K562 (cell line): Measurements from ENCODE around the gene IGDCC3. TPM values are rescaled to one million over a fixed set of nuclear protein-coding genes. Genes with fewer than 3 reads are reported as not detected.

Source experiments
- ATAC-seq: fragments of 200-7000 bp; cut with Tn5 transposase; 3 replicates; pipeline ENCODE4 v1.9.1; 2020; ENCODE audit warnings: moderate library complexity
- BruUV-seq: library from RNA; stranded (reverse); fragments of 400-500 nt; replicated peaks from 2 replicates; lab custom pipeline; 2021; lab: Mats Ljungman, UMichigan
- CTCF ChIA-PET: fragments of 300-600 bp; formaldehyde crosslinking; extraction: SDS; loops from one replicate; lab custom pipeline; 2021; ENCODE audit warnings: low intra/inter-chr PET ratio; lab: Yijun Ruan, JAX
- POLR2A ChIA-PET: fragments of 300-600, 350-650 bp; sonication (Branson Sonifier 250); formaldehyde crosslinking; extraction: SDS; loops from one replicate; lab custom pipeline; 2021; ENCODE audit warnings: antibody characterized with exemption, inconsistent platforms; lab: Yijun Ruan, JAX
- DNase-seq, 4 experiments: peaks; one replicate each; pipeline versions ENCODE4 v3.0.0 to v3.0.0-alpha.2; 2011 to 2018; ENCODE audit warnings: low spot score in 3 of 4, mixed read lengths in 3 of 4; ENCODE audit errors: extremely low read depth in 1 of 4
- FAIRE-seq: peaks from 2 replicates; lab custom pipeline; 2011; peaks lifted over from hg19 to GRCh38; lab: Jason Lieb, UNC
- H2AFZ ChIP-seq: 2 replicates; pipeline ENCODE4 v1.6.0; 2011; ENCODE audit warnings: low read depth, low read length, control low read depth, inconsistent platforms
- H3K27ac ChIP-seq: fragments of 200-600 bp; 3 replicates; pipeline ENCODE4 v1.8.0; 2011; ENCODE audit warnings: low read depth, mild to moderate bottlenecking, control low read depth, inconsistent platforms, low read length, moderate library complexity, mixed read lengths; ENCODE audit errors: extremely low read depth
- H3K27me3 ChIP-seq, 2 experiments: fragments of 300-600 bp in 1 of 2; 2 replicates in 1 of 2; 3 replicates in 1 of 2; pipeline versions ENCODE4 v1.6.0 to v1.8.0; 2011; ENCODE audit warnings: inconsistent platforms in 2 of 2, low read length in 2 of 2, mild to moderate bottlenecking in 1 of 2, mixed read lengths in 1 of 2, moderate library complexity in 1 of 2; ENCODE audit not compliant: control insufficient read depth in 2 of 2, insufficient read depth in 2 of 2
- H3K36me3 ChIP-seq: fragments of 300-600 bp; 3 replicates; pipeline ENCODE4 v1.8.0; 2011; ENCODE audit warnings: mild to moderate bottlenecking, low read length, inconsistent platforms; ENCODE audit not compliant: control insufficient read depth, insufficient read depth
- H3K4me1 ChIP-seq, 2 experiments: fragments of 200-600 bp in 1 of 2; replicated peaks in 1 of 2; 2 replicates in 1 of 2; 3 replicates in 1 of 2; pipeline versions ENCODE4 v1.5.1 to v1.8.0; 2011; ENCODE audit warnings: inconsistent platforms in 2 of 2, low read length in 2 of 2, mild to moderate bottlenecking in 1 of 2, mixed read lengths in 1 of 2, moderate library complexity in 1 of 2; ENCODE audit not compliant: control insufficient read depth in 2 of 2, insufficient read depth in 2 of 2
- H3K4me2 ChIP-seq: 2 replicates; pipeline ENCODE4 v1.6.1; 2011; ENCODE audit warnings: low read length, control low read depth, inconsistent platforms, mixed read lengths; ENCODE audit not compliant: insufficient read depth
- H3K4me3 ChIP-seq: fragments of 200-600 bp; sonication (generic), shearing (Covaris generic); 2 replicates; pipeline ENCODE4 v1.5.1; 2016; ENCODE audit warnings: control low read depth, inconsistent platforms
- H3K79me2 ChIP-seq: fragments of 200-600 bp; 3 replicates; pipeline ENCODE4 v1.8.0; 2011; ENCODE audit warnings: low read length, inconsistent platforms; ENCODE audit not compliant: control insufficient read depth, insufficient read depth
- H3K9ac ChIP-seq, 2 experiments: 2 replicates each; pipeline versions ENCODE4 v1.6.0 to v1.6.1; 2011; ENCODE audit warnings: low read depth in 2 of 2, low read length in 2 of 2, control low read depth in 1 of 2, inconsistent platforms in 1 of 2, mild to moderate bottlenecking in 1 of 2, mixed read lengths in 1 of 2; ENCODE audit not compliant: insufficient read depth in 1 of 2
- H3K9me1 ChIP-seq: one replicate; pipeline ENCODE4 v1.6.0; 2011; ENCODE audit warnings: inconsistent platforms, mild to moderate bottlenecking, low read length, moderate library complexity; ENCODE audit not compliant: control insufficient read depth, insufficient read depth
- H3K9me3 ChIP-seq: replicated peaks from 2 replicates; pipeline ENCODE4 v1.5.1; 2011; ENCODE audit warnings: low read depth, low read length, inconsistent platforms; ENCODE audit not compliant: control insufficient read depth, insufficient read depth
- H4K20me1 ChIP-seq: replicated peaks from 2 replicates; pipeline ENCODE4 v1.6.1; 2011; ENCODE audit warnings: low read length, inconsistent platforms, mixed read lengths; ENCODE audit not compliant: control insufficient read depth, insufficient read depth
- PKNOX1 ChIP-seq: fragments of 450-650 bp; IDR thresholded peaks from 2 replicates; pipeline ENCODE4 v1.6.1; 2016
- USF1 ChIP-seq: sonication (generic); formaldehyde crosslinking; IDR thresholded peaks from 2 replicates; pipeline ENCODE4 v1.9.0; 2022; ENCODE audit warnings: mild to moderate bottlenecking, missing genetic modification reagents
- ZBED1 ChIP-seq: IDR thresholded peaks from 2 replicates; pipeline ENCODE4 v1.6.1; 2014
- ZC3H8 ChIP-seq: fragments of 450-650 bp; IDR thresholded peaks from 2 replicates; pipeline ENCODE4 v1.6.1; 2017
- WGBS: fragments of 100-300 bp; shearing (Covaris generic); methylation state at CpG from one replicate; pipeline ENCODE4 v1.1.6; 2016; ENCODE audit warnings: low coverage, mixed read lengths; ENCODE audit not compliant: insufficient coverage; ENCODE audit errors: missing lambda C conversion rate; 5-methylcytosine and 5-hydroxymethylcytosine counted together
- in situ Hi-C: fragments of 300-500 bp; cut with MboI; formaldehyde crosslinking; loops from 4 replicates; pipeline ENCODE4 v1.15.0; 2018; ENCODE audit warnings: inconsistent platforms, mixed read lengths
- intact Hi-C: fragments of 100-400 bp; cut with micrococcal nuclease; formaldehyde crosslinking; loops from 2 replicates; pipeline ENCODE4 v1.14.2; 2022
- polyA plus RNA-seq, 8 experiments: library from polyadenylated mRNA; depleted of rRNA in 4 of 8; stranded (reverse) in 5 of 8; unstranded in 3 of 8; fragments of >200 nt; fragmentation: Nextera tagmentation in 2 of 8; fragmentation: Illumina TruSeq in 1 of 8; extraction: Ambion mirVana in 2 of 8; extraction: Trizol in 1 of 8; gene quantifications; 2 replicates each; pipeline versions ENCODE4 v1.2.1 to v1.2.3, GENCODE V29; 2011 to 2014; ENCODE audit warnings: inconsistent platforms in 1 of 8, missing spikeins in 1 of 8
- total RNA-seq, 7 experiments: library from RNA; depleted of rRNA in 6 of 7; stranded (reverse); fragments of >200 nt in 6 of 7; fragmentation: Illumina TruSeq in 2 of 7; extraction: Trizol in 2 of 7; gene quantifications; 2 replicates each; pipeline versions ENCODE4 v1.2.1 to v1.2.3, GENCODE V29; 2011 to 2021; ENCODE audit warnings: low replicate concordance in 1 of 7

IGDCC3 gene
- total and polyA plus RNA-seq, 9 of the 15 experiments (the other 6 are each of a cell fraction or from before 2014, with no cell fraction given) = not detected

- ChIA-PET POLR2A (interaction anchor here (0.5 to 1.2 kb wide), 5 partner anchors 9 to 357 kb away, joined by 3 to 4 read pairs (median 4); no protein-coding TSS in a partner anchor), CTCF (no interaction called here)
- Histone ChIP-seq H3K27ac (no peak overlapping the region), H3K4me2 (no peak overlapping the region), H3K9me3 (no peaks in the 10 kb centered on the region), H3K27me3 (peaks cover 6 to 42% of the 10 kb centered on the region in 2 experiments; a peak in 3 of 5 replicates), H4K20me1 (no peaks in the 10 kb centered on the region), H3K79me2 (no peaks in the 10 kb centered on the region), H2AFZ (no peak overlapping the region), H3K36me3 (no peaks in the 10 kb centered on the region), H3K9me1 (no peaks in the 10 kb centered on the region), H3K9ac (no peak overlapping the region), H3K4me3 (no peak overlapping the region), H3K4me1 (peaks cover 5 to 18% of the 10 kb centered on the region in 2 experiments)
- no TSS peak for BruUV-seq
- ATAC-seq = no peak
- in situ Hi-C loops = no loop called here
- TF ChIP-seq ZC3H8 = no peak
- no peak for TF ChIP-seq ZBED1
- peak; percentile 31; the same call in 1 of the 2 replicates for TF ChIP-seq PKNOX1
- no peak for TF ChIP-seq USF1 (CRISPR knock-in tag)
- intact Hi-C loops = loop anchor here (10.0 kb wide), 1 partner anchor 169 kb away; no protein-coding TSS in a partner anchor
- DNase-seq = no peak
- no peak for FAIRE-seq
- WGBS = 35% methylated on average over 7 of the region's 7 CpGs
Observed at GRCh38 chr15:65405791-65406423, 28.1 kb upstream of the IGDCC3 start.
